GM18858 (cell line): Measurements from ENCODE around the gene KLC1.

Source experiments
- ATAC-seq: cut with Tn5 transposase; IDR thresholded peaks from one replicate; pipeline ENCODE4 v1.9.1; 2021; ENCODE audit not compliant: unreplicated experiment

The KLC1 gene

GRCh38 chr14:103745424-103745823 is 116.4 kb downstream of the KLC1 start:
- no peak for ATAC-seq

GRCh38 chr14:103746701-103747100 is 117.7 kb downstream of the KLC1 start:
- no peak for ATAC-seq

- ATAC-seq: no peak
Measured at GRCh38 chr14:103748534-103748857, 119.5 kb downstream of the KLC1 start.

GRCh38 chr14:103749452-103749851 is 120.4 kb downstream of the KLC1 start:
- no peak for ATAC-seq

- no peak for ATAC-seq
Measured at GRCh38 chr14:103749860-103750259, 120.8 kb downstream of the KLC1 start.
